ENCODE data around the gene RETSAT. TPM values are rescaled to one million over a fixed set of nuclear protein-coding genes. Genes with fewer than 3 reads are reported as not detected.
A peak's percentile ranks its signal among the peaks of the same experiment; 100 is the strongest.

RETSAT gene
- total and polyA plus RNA-seq, 2 of the 13 experiments (the other 11 are each of a cell fraction or from before 2014, with no cell fraction given) = 46.7 to 61.0 TPM

DNA sequence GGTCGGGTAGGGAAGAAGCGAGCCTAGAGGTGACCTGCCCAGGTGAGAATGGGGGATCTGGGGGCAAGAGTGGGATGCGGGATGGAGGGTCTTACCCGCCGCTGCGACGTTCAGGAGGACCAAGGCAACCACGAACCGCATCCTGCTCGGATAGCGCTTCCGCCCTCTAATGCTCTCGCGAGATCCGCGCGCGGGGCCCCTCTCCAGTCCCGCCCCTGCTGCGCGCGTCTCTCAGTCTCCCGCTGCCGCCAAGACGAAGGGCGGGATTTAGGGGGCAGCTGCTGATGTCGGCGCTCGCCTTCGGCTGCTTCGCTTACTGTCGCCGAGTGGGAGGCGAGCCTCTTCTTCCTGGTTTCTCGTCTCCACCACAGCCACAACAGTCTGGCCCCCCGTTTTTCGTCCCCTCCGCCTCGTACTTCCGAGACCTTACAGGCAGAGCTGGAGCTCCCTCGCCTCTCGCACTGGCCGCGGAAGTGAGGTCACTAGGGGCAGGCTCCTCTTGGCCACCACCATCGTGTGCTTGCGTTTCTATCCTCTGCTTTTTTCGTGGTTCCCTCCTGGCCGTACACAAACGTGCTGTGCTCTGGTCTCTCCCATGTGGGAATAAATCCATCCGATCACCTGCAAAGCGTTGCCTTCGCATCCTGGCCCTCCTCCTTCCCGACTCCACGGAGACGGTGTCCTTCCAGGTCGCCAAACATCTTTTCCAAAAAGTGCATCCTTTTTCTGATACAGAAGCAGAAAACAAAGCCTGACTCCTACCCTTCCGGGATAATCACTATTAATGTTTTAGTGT, 26.3 kb downstream of the RETSAT start, which contains the start of gene TGOLN2 (continued):
- TF ChIP-seq, protein P1, sequence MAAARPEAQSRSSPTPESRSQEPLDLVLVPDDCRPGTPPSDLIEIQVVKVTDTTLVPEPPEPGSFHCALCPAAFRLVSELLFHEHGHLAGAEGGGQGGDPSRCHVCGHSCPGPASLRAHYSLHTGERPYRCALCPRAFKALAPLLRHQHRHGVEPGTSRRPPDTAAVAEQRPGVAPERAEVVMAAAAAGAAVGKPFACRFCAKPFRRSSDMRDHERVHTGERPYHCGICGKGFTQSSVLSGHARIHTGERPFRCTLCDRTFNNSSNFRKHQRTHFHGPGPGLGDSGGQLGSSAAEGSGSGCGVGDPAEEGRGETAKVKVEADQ (CRISPR knock-in tag; IDR thresholded peaks at IDR 0.05; ENCODE audit: borderline replicate concordance) = peak; percentile 90; the same call in 1 of the 2 replicates
- TF ChIP-seq, protein P2, sequence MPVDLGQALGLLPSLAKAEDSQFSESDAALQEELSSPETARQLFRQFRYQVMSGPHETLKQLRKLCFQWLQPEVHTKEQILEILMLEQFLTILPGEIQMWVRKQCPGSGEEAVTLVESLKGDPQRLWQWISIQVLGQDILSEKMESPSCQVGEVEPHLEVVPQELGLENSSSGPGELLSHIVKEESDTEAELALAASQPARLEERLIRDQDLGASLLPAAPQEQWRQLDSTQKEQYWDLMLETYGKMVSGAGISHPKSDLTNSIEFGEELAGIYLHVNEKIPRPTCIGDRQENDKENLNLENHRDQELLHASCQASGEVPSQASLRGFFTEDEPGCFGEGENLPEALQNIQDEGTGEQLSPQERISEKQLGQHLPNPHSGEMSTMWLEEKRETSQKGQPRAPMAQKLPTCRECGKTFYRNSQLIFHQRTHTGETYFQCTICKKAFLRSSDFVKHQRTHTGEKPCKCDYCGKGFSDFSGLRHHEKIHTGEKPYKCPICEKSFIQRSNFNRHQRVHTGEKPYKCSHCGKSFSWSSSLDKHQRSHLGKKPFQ (CRISPR knock-in tag; IDR thresholded peaks at IDR 0.05; ENCODE audit: insufficient replicate concordance) = peak; percentile 81
- TF ChIP-seq, protein P3, sequence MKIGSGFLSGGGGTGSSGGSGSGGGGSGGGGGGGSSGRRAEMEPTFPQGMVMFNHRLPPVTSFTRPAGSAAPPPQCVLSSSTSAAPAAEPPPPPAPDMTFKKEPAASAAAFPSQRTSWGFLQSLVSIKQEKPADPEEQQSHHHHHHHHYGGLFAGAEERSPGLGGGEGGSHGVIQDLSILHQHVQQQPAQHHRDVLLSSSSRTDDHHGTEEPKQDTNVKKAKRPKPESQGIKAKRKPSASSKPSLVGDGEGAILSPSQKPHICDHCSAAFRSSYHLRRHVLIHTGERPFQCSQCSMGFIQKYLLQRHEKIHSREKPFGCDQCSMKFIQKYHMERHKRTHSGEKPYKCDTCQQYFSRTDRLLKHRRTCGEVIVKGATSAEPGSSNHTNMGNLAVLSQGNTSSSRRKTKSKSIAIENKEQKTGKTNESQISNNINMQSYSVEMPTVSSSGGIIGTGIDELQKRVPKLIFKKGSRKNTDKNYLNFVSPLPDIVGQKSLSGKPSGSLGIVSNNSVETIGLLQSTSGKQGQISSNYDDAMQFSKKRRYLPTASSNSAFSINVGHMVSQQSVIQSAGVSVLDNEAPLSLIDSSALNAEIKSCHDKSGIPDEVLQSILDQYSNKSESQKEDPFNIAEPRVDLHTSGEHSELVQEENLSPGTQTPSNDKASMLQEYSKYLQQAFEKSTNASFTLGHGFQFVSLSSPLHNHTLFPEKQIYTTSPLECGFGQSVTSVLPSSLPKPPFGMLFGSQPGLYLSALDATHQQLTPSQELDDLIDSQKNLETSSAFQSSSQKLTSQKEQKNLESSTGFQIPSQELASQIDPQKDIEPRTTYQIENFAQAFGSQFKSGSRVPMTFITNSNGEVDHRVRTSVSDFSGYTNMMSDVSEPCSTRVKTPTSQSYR (CRISPR knock-in tag; IDR thresholded peaks at IDR 0.05; ENCODE audit: borderline replicate concordance) = 0 out of 2 replicates have a peak, but pooled peaks have one; percentile 37
- TF ChIP-seq, protein P4, sequence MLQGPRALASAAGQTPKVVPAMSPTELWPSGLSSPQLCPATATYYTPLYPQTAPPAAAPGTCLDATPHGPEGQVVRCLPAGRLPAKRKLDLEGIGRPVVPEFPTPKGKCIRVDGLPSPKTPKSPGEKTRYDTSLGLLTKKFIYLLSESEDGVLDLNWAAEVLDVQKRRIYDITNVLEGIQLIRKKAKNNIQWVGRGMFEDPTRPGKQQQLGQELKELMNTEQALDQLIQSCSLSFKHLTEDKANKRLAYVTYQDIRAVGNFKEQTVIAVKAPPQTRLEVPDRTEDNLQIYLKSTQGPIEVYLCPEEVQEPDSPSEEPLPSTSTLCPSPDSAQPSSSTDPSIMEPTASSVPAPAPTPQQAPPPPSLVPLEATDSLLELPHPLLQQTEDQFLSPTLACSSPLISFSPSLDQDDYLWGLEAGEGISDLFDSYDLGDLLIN (CRISPR knock-in tag; IDR thresholded peaks at IDR 0.05; ENCODE audit: borderline replicate concordance) = peak; percentile 98; the same call in 1 of the 2 replicates
- TF ChIP-seq ZFYVE20 (CRISPR knock-in tag; IDR thresholded peaks at IDR 0.05; ENCODE audit: borderline replicate concordance, low read depth) (peak; percentile 87; the same call in 1 of the 2 replicates), MED8 (CRISPR knock-in tag; IDR thresholded peaks at IDR 0.05; ENCODE audit: insufficient replicate concordance) (peak; percentile 55), ZNF558 (CRISPR knock-in tag; IDR thresholded peaks at IDR 0.05; ENCODE audit: borderline replicate concordance) (peak; percentile 63; the same call in 1 of the 2 replicates), CBFB (CRISPR knock-in tag; IDR thresholded peaks at IDR 0.05) (peak; percentile 89), ZMAT3 (CRISPR knock-in tag; conservative IDR thresholded peaks at IDR 0.05) (peak; percentile 92; the same call in 1 of the 2 replicates), CEBPB (IDR thresholded peaks at IDR 0.05; ENCODE audit: borderline replicate concordance, low read depth, low read length) (no peak), PPARG (CRISPR knock-in tag; conservative IDR thresholded peaks at IDR 0.05) (peak; percentile 71), TAF1 (CRISPR knock-in tag; IDR thresholded peaks at IDR 0.05) (peak; percentile 97), ZNF451 (CRISPR knock-in tag; IDR thresholded peaks at IDR 0.05) (peak; percentile 94), SALL1 (CRISPR knock-in tag; IDR thresholded peaks at IDR 0.05) (peak; percentile 95; the same call in 1 of the 2 replicates)
- TF ChIP-seq, protein P5, sequence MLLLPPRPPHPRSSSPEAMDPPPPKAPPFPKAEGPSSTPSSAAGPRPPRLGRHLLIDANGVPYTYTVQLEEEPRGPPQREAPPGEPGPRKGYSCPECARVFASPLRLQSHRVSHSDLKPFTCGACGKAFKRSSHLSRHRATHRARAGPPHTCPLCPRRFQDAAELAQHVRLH (CRISPR knock-in tag; IDR thresholded peaks at IDR 0.05; ENCODE audit: borderline replicate concordance, low read depth) = peak; percentile 98
- TF ChIP-seq, protein P6, sequence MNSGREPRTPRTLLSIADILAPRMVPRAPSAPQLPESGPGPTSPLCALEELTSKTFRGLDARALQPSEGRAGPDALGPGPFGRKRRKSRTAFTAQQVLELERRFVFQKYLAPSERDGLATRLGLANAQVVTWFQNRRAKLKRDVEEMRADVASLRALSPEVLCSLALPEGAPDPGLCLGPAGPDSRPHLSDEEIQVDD (CRISPR knock-in tag; IDR thresholded peaks at IDR 0.05; ENCODE audit: borderline replicate concordance) = peak; percentile 89; the same call in 1 of the 2 replicates
- TF ChIP-seq, protein P7, sequence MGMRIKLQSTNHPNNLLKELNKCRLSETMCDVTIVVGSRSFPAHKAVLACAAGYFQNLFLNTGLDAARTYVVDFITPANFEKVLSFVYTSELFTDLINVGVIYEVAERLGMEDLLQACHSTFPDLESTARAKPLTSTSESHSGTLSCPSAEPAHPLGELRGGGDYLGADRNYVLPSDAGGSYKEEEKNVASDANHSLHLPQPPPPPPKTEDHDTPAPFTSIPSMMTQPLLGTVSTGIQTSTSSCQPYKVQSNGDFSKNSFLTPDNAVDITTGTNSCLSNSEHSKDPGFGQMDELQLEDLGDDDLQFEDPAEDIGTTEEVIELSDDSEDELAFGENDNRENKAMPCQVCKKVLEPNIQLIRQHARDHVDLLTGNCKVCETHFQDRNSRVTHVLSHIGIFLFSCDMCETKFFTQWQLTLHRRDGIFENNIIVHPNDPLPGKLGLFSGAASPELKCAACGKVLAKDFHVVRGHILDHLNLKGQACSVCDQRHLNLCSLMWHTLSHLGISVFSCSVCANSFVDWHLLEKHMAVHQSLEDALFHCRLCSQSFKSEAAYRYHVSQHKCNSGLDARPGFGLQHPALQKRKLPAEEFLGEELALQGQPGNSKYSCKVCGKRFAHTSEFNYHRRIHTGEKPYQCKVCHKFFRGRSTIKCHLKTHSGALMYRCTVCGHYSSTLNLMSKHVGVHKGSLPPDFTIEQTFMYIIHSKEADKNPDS (CRISPR knock-in tag; IDR thresholded peaks at IDR 0.05) = no peak

Data from HepG2 (cell line).